WTC11 (cell line): Measurements from ENCODE around the gene SBF1. TPM values are rescaled to one million over a fixed set of nuclear protein-coding genes. Genes with fewer than 3 reads are reported as not detected.

Experiments used
- ATAC-seq: fragments of 200-7000 bp; cut with Tn5 transposase; 2 replicates; pipeline ENCODE4 v1.10.0; 2021; ENCODE audit warnings: mild to moderate bottlenecking, moderate library complexity
- CTCF ChIA-PET: fragments of 300-600 bp; sonication (Branson Sonifier 250); formaldehyde crosslinking; loops from one replicate; lab custom pipeline; 2021; ENCODE audit warnings: antibody characterized with exemption; lab: Charles Lee
- POLR2A ChIA-PET: fragments of 350-600 bp; sonication (Branson Sonifier 250); formaldehyde crosslinking; loops from one replicate; lab custom pipeline; 2021; ENCODE audit warnings: antibody characterized with exemption; lab: Charles Lee
- DNase-seq: peaks from one replicate; pipeline ENCODE4 v3.0.0; 2021; ENCODE audit warnings: low spot score
- H3K27ac Mint-ChIP-seq: 2 replicates; pipeline ENCODE4 v1.8.0; 2021; ENCODE audit warnings: mixed read lengths
- H3K27me3 Mint-ChIP-seq: 2 replicates; pipeline ENCODE4 v1.8.0; 2021; ENCODE audit warnings: low read depth, mild to moderate bottlenecking, moderate library complexity, mixed read lengths
- H3K36me3 Mint-ChIP-seq: 2 replicates; pipeline ENCODE4 v1.8.0; 2021; ENCODE audit warnings: mixed read lengths
- H3K4me1 Mint-ChIP-seq: 2 replicates; pipeline ENCODE4 v1.8.0; 2022; ENCODE audit warnings: mixed read lengths
- H3K4me3 Mint-ChIP-seq: 2 replicates; pipeline ENCODE4 v1.8.0; 2021; ENCODE audit warnings: mild to moderate bottlenecking, moderate library complexity, mixed read lengths
- H3K9me3 Mint-ChIP-seq: 2 replicates; pipeline ENCODE4 v1.8.0; 2021; ENCODE audit warnings: mixed read lengths
- CBFB ChIP-seq: sonication (generic); formaldehyde crosslinking; IDR thresholded peaks from 2 replicates; pipeline ENCODE4 v1.8.1; 2022; ENCODE audit warnings: mild to moderate bottlenecking, low read depth, missing genetic modification reagents
- CREB1 ChIP-seq: sonication (generic); formaldehyde crosslinking; IDR thresholded peaks from 2 replicates; pipeline ENCODE4 v1.8.0; 2023; ENCODE audit warnings: mild to moderate bottlenecking, missing genetic modification reagents
- E2F1 ChIP-seq: sonication (generic); formaldehyde crosslinking; IDR thresholded peaks from 2 replicates; pipeline ENCODE4 v1.8.0; 2022; ENCODE audit warnings: mild to moderate bottlenecking, missing genetic modification reagents
- GTF2I ChIP-seq: fragments of 250-450 bp; sonication (Bioruptor Pico); conservative IDR thresholded peaks from 2 replicates; pipeline ENCODE4 v1.4.0; 2021; ENCODE audit warnings: mild to moderate bottlenecking
- JAZF1 ChIP-seq: fragments of 250-450 bp; sonication (Bioruptor Pico); IDR thresholded peaks from 2 replicates; pipeline ENCODE4 v1.9.0; 2021; ENCODE audit warnings: moderate library complexity, mild to moderate bottlenecking, inconsistent platforms
- NFE2L1 ChIP-seq: sonication (generic); formaldehyde crosslinking; IDR thresholded peaks from 2 replicates; pipeline ENCODE4 v1.8.1; 2023; ENCODE audit warnings: missing genetic modification reagents
- NFYB ChIP-seq: sonication (generic); formaldehyde crosslinking; conservative IDR thresholded peaks from 2 replicates; pipeline ENCODE4 v1.8.0; 2022; ENCODE audit warnings: low read depth, missing genetic modification reagents
- NR1H2 ChIP-seq: sonication (generic); formaldehyde crosslinking; IDR thresholded peaks from 2 replicates; pipeline ENCODE4 v1.9.0; 2021; ENCODE audit warnings: mild to moderate bottlenecking, moderate library complexity, missing genetic modification reagents
- SMAD3 ChIP-seq: sonication (generic); formaldehyde crosslinking; IDR thresholded peaks from 2 replicates; pipeline ENCODE4 v1.8.0; 2022; ENCODE audit warnings: missing genetic modification reagents, mild to moderate bottlenecking, borderline replicate concordance
- SMAD4 ChIP-seq: sonication (generic); formaldehyde crosslinking; IDR thresholded peaks from 2 replicates; pipeline ENCODE4 v1.8.0; 2022; ENCODE audit warnings: mild to moderate bottlenecking, missing genetic modification reagents
- TCF7 ChIP-seq: sonication (generic); formaldehyde crosslinking; IDR thresholded peaks from 2 replicates; pipeline ENCODE4 v1.8.0; 2022; ENCODE audit warnings: mild to moderate bottlenecking, low read depth, missing genetic modification reagents, moderate library complexity
- ZNF671 ChIP-seq: fragments of 250-450 bp; sonication (Bioruptor Pico); IDR thresholded peaks from 2 replicates; pipeline ENCODE4 v1.8.0; 2021; ENCODE audit warnings: mild to moderate bottlenecking
- total RNA-seq: library from RNA; stranded (reverse); gene quantifications from 3 replicates; pipeline ENCODE4 v1.2.3, GENCODE V29; 2021
- TF ChIP-seq, protein P1 (sequence below): sonication (generic); formaldehyde crosslinking; IDR thresholded peaks from 2 replicates; pipeline ENCODE4 v1.8.1; 2023; ENCODE audit warnings: mild to moderate bottlenecking, missing genetic modification reagents
- TF ChIP-seq, protein P2 (sequence below): sonication (generic); formaldehyde crosslinking; conservative IDR thresholded peaks from 2 replicates; pipeline ENCODE4 v1.8.1; 2022; ENCODE audit warnings: mild to moderate bottlenecking, missing genetic modification reagents
- TF ChIP-seq, protein P3 (sequence below): fragments of 250-450 bp; sonication (Bioruptor Pico); IDR thresholded peaks from 2 replicates; pipeline ENCODE4 v1.8.0; 2021; ENCODE audit warnings: mild to moderate bottlenecking
- TF ChIP-seq, protein P4 (sequence below): fragments of 250-450 bp; sonication (Bioruptor Pico); IDR thresholded peaks from 2 replicates; pipeline ENCODE4 v1.9.0; 2021; ENCODE audit warnings: mild to moderate bottlenecking, borderline replicate concordance
- TF ChIP-seq, protein P5 (sequence below): sonication (generic); formaldehyde crosslinking; IDR thresholded peaks from 2 replicates; pipeline ENCODE4 v1.8.0; 2023; ENCODE audit warnings: mild to moderate bottlenecking, missing genetic modification reagents
- TF ChIP-seq, protein P6 (sequence below): sonication (generic); formaldehyde crosslinking; conservative IDR thresholded peaks from 2 replicates; pipeline ENCODE4 v1.8.1; 2023; ENCODE audit warnings: mild to moderate bottlenecking, low read depth, missing genetic modification reagents, moderate library complexity

SBF1 gene
- total RNA-seq, 1 experiment from 2014 or later = 108 TPM

DNA sequence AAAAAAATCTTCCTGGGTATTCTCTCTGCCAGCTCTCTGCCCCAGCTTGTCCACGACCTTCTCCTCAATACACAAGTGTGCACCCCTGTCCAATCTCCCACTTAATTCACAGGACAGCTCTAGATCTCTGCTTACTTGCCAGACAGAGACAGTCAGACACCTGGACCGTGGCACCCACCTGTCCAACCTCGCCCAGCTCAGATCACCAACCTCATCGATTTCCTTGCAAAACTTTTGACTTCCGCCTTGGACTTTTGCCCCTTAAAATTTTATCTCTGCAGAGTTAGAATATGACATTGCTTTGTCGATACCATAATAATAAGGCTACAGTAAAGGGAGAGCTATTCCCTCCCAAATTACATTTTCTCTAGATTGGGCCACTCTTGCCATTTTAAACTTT, 22.3 kb upstream of the SBF1 start:
- H3K36me3 Mint-ChIP-seq = no peaks in the 10 kb centered on the region
- ATAC-seq (no peak), DNase-seq (no peak)
- H3K27ac Mint-ChIP-seq = no peak overlapping the region
- peaks cover 6% of the 10 kb centered on the region for H3K4me1 Mint-ChIP-seq
- H3K27me3 Mint-ChIP-seq = peaks cover 4% of the 10 kb centered on the region
- H3K4me3 Mint-ChIP-seq = no peak overlapping the region
- POLR2A ChIA-PET = interaction anchor here (0.7 to 1.5 kb wide), 2 partner anchors 12 to 31 kb away, joined by 3 to 4 read pairs; no protein-coding TSS in a partner anchor
- CTCF ChIA-PET = interaction anchor here (0.6 to 2.6 kb wide), 17 partner anchors 9 to 264 kb away, joined by 3 to 24 read pairs (median 6); partner anchors contain the start of genes ADM2, LMF2, NCAPH2 and SCO2
- no peaks in the 10 kb centered on the region for H3K9me3 Mint-ChIP-seq
- TF ChIP-seq, protein P1, sequence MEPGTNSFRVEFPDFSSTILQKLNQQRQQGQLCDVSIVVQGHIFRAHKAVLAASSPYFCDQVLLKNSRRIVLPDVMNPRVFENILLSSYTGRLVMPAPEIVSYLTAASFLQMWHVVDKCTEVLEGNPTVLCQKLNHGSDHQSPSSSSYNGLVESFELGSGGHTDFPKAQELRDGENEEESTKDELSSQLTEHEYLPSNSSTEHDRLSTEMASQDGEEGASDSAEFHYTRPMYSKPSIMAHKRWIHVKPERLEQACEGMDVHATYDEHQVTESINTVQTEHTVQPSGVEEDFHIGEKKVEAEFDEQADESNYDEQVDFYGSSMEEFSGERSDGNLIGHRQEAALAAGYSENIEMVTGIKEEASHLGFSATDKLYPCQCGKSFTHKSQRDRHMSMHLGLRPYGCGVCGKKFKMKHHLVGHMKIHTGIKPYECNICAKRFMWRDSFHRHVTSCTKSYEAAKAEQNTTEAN (CRISPR knock-in tag) = no peak
- no peak for TF ChIP-seq E2F1 (CRISPR knock-in tag)
- TF ChIP-seq, protein P2, sequence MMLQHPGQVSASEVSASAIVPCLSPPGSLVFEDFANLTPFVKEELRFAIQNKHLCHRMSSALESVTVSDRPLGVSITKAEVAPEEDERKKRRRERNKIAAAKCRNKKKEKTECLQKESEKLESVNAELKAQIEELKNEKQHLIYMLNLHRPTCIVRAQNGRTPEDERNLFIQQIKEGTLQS (CRISPR knock-in tag) = no peak
- TF ChIP-seq CBFB (CRISPR knock-in tag) = no peak
- TF ChIP-seq, protein P3, sequence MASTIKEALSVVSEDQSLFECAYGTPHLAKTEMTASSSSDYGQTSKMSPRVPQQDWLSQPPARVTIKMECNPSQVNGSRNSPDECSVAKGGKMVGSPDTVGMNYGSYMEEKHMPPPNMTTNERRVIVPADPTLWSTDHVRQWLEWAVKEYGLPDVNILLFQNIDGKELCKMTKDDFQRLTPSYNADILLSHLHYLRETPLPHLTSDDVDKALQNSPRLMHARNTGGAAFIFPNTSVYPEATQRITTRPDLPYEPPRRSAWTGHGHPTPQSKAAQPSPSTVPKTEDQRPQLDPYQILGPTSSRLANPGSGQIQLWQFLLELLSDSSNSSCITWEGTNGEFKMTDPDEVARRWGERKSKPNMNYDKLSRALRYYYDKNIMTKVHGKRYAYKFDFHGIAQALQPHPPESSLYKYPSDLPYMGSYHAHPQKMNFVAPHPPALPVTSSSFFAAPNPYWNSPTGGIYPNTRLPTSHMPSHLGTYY (CRISPR knock-in tag) = no peak
- no peak for TF ChIP-seq JAZF1 (CRISPR knock-in tag)

DNA sequence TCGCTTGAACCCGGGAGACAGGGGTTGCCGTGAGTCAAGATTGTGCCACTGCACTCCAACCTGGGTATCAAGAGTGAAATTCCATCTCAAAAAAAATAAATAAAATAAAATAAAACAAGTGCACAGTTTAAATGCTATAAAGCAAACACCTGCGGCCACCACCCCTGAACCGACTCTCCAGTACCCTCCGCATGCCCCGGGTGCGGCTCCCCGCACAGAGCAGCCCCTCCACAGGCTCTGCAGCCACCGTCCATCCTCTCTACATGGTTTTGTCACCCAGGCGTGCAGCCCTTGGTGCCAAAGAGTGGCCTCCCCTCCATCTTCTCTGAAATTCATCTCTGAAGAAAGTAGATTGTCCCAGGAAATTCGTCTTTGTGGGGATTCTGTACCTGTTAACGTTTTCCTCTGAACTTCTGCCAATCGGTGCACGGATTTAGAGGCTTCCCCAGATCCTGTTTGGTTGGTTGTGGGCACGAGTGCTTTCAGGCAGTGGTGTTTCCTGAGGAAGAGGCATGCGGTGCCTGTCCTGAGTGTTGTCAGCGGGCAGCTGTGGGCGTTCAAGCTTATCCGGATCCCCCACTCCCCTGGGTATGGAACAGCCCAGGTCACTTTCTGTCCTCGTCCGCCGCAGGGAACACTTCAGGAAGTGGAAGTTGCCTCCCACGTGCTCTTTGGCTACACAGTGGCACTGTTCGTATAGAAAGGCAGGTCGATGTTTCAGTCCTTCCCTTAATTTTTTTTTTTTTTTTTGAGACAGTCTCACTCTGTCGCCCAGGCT, 15.9 kb upstream of the SBF1 start:
- Mint-ChIP-seq H3K27me3 (peaks cover 4% of the 10 kb centered on the region), H3K27ac (no peak overlapping the region), H3K4me1 (no peaks in the 10 kb centered on the region), H3K4me3 (no peak overlapping the region), H3K9me3 (no peaks in the 10 kb centered on the region), H3K36me3 (no peaks in the 10 kb centered on the region)
- DNase-seq (no peak), ATAC-seq (no peak)
- POLR2A ChIA-PET = no interaction called here
- CTCF ChIA-PET = interaction anchor here (0.6 to 1.7 kb wide), 2 partner anchors 13 to 56 kb away, joined by 3 to 4 read pairs; no protein-coding TSS in a partner anchor
- TF ChIP-seq NR1H2 (CRISPR knock-in tag) = no peak
- no peak for TF ChIP-seq CREB1 (CRISPR knock-in tag)
- TF ChIP-seq, protein P4, sequence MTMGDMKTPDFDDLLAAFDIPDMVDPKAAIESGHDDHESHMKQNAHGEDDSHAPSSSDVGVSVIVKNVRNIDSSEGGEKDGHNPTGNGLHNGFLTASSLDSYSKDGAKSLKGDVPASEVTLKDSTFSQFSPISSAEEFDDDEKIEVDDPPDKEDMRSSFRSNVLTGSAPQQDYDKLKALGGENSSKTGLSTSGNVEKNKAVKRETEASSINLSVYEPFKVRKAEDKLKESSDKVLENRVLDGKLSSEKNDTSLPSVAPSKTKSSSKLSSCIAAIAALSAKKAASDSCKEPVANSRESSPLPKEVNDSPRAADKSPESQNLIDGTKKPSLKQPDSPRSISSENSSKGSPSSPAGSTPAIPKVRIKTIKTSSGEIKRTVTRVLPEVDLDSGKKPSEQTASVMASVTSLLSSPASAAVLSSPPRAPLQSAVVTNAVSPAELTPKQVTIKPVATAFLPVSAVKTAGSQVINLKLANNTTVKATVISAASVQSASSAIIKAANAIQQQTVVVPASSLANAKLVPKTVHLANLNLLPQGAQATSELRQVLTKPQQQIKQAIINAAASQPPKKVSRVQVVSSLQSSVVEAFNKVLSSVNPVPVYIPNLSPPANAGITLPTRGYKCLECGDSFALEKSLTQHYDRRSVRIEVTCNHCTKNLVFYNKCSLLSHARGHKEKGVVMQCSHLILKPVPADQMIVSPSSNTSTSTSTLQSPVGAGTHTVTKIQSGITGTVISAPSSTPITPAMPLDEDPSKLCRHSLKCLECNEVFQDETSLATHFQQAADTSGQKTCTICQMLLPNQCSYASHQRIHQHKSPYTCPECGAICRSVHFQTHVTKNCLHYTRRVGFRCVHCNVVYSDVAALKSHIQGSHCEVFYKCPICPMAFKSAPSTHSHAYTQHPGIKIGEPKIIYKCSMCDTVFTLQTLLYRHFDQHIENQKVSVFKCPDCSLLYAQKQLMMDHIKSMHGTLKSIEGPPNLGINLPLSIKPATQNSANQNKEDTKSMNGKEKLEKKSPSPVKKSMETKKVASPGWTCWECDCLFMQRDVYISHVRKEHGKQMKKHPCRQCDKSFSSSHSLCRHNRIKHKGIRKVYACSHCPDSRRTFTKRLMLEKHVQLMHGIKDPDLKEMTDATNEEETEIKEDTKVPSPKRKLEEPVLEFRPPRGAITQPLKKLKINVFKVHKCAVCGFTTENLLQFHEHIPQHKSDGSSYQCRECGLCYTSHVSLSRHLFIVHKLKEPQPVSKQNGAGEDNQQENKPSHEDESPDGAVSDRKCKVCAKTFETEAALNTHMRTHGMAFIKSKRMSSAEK = no peak
- no peak for TF ChIP-seq NFYB (CRISPR knock-in tag)
- TF ChIP-seq TCF7 (CRISPR knock-in tag) = no peak
- TF ChIP-seq NFE2L1 (CRISPR knock-in tag) = no peak
- TF ChIP-seq SMAD3 (CRISPR knock-in tag) = no peak
- TF ChIP-seq, protein P5, sequence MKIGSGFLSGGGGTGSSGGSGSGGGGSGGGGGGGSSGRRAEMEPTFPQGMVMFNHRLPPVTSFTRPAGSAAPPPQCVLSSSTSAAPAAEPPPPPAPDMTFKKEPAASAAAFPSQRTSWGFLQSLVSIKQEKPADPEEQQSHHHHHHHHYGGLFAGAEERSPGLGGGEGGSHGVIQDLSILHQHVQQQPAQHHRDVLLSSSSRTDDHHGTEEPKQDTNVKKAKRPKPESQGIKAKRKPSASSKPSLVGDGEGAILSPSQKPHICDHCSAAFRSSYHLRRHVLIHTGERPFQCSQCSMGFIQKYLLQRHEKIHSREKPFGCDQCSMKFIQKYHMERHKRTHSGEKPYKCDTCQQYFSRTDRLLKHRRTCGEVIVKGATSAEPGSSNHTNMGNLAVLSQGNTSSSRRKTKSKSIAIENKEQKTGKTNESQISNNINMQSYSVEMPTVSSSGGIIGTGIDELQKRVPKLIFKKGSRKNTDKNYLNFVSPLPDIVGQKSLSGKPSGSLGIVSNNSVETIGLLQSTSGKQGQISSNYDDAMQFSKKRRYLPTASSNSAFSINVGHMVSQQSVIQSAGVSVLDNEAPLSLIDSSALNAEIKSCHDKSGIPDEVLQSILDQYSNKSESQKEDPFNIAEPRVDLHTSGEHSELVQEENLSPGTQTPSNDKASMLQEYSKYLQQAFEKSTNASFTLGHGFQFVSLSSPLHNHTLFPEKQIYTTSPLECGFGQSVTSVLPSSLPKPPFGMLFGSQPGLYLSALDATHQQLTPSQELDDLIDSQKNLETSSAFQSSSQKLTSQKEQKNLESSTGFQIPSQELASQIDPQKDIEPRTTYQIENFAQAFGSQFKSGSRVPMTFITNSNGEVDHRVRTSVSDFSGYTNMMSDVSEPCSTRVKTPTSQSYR (CRISPR knock-in tag) = no peak
- TF ChIP-seq, protein P6, sequence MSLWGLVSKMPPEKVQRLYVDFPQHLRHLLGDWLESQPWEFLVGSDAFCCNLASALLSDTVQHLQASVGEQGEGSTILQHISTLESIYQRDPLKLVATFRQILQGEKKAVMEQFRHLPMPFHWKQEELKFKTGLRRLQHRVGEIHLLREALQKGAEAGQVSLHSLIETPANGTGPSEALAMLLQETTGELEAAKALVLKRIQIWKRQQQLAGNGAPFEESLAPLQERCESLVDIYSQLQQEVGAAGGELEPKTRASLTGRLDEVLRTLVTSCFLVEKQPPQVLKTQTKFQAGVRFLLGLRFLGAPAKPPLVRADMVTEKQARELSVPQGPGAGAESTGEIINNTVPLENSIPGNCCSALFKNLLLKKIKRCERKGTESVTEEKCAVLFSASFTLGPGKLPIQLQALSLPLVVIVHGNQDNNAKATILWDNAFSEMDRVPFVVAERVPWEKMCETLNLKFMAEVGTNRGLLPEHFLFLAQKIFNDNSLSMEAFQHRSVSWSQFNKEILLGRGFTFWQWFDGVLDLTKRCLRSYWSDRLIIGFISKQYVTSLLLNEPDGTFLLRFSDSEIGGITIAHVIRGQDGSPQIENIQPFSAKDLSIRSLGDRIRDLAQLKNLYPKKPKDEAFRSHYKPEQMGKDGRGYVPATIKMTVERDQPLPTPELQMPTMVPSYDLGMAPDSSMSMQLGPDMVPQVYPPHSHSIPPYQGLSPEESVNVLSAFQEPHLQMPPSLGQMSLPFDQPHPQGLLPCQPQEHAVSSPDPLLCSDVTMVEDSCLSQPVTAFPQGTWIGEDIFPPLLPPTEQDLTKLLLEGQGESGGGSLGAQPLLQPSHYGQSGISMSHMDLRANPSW (CRISPR knock-in tag) = no peak
- no peak for TF ChIP-seq SMAD4 (CRISPR knock-in tag)
- TF ChIP-seq GTF2I = no peak
- TF ChIP-seq, protein P1 (CRISPR knock-in tag) = no peak
- TF ChIP-seq ZNF671 (CRISPR knock-in tag) = no peak
